Astrocyte (in vitro differentiated cells and primary cell): Measurements from ENCODE around the gene CEACAM6.

Source experiments
- EZH2 ChIP-seq: IDR thresholded peaks from 2 replicates; pipeline ENCODE4 v1.6.1; 2012; ENCODE audit warnings: mild to moderate bottlenecking, low read length, inconsistent platforms; ENCODE audit not compliant: insufficient read depth
- TF ChIP-seq, protein P1 (sequence below): IDR thresholded peaks from 2 replicates; pipeline ENCODE4 v1.5.1; 2011; ENCODE audit warnings: low read depth, mild to moderate bottlenecking, inconsistent platforms, low read length, moderate library complexity; ENCODE audit not compliant: insufficient read depth

DNA sequence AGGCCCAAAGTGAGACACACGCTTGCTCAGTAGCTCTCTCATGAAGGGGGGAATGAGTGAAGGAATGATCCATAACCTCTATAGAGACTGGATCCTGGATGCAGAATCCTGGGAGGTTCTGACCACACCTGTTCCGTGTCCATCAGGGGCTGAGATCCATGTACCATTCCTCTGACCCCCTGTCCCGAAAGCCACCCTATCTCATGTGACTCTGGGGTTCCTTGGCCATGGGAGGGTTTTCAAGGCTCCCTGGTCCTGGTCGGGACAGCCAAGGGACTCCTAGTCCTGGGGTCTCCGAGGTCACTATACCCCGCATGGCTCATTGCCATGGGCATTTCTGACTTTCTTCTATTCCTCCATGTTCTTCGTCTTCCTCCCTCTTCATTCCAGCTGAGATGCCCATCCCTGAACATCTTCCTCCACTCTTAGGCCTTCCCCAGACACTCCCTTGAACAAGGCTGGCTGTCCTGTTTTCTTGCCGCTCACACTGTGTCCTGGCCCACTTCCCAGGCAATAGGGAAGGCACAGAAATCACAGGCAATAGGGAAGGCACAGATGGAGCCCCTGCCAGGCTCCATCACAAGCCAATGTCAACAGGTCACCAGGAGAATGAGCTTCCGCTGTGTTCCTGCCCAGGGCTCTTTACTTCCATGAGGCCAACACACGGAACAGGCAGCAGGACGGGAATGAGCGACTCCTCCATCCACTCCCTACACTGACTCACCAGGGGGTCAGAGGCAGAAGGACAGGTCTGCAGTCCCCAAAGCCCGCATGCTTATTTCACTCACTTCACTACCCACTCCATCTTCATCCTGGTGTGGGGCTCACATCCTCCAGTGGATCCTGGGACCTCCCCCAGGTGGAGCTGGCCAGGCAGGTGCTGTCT, 43.7 kb upstream of the CEACAM6 start:
- TF ChIP-seq, protein P1, sequence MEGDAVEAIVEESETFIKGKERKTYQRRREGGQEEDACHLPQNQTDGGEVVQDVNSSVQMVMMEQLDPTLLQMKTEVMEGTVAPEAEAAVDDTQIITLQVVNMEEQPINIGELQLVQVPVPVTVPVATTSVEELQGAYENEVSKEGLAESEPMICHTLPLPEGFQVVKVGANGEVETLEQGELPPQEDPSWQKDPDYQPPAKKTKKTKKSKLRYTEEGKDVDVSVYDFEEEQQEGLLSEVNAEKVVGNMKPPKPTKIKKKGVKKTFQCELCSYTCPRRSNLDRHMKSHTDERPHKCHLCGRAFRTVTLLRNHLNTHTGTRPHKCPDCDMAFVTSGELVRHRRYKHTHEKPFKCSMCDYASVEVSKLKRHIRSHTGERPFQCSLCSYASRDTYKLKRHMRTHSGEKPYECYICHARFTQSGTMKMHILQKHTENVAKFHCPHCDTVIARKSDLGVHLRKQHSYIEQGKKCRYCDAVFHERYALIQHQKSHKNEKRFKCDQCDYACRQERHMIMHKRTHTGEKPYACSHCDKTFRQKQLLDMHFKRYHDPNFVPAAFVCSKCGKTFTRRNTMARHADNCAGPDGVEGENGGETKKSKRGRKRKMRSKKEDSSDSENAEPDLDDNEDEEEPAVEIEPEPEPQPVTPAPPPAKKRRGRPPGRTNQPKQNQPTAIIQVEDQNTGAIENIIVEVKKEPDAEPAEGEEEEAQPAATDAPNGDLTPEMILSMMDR = no peak
- TF ChIP-seq EZH2 = no peak
